HepG2 (cell line): Measurements from ENCODE around the gene OST4. TPM values are rescaled to one million over a fixed set of nuclear protein-coding genes. Genes with fewer than 3 reads are reported as not detected.

Experiments used
- ATAC-seq: fragments of 200-7000 bp; cut with Tn5 transposase; 3 replicates; pipeline ENCODE4 v1.9.1; 2020; ENCODE audit warnings: mild to moderate bottlenecking, moderate library complexity
- BruUV-seq: library from RNA; stranded (reverse); fragments of 400-500 nt; replicated peaks from 2 replicates; lab custom pipeline; 2021; lab: Mats Ljungman, UMichigan
- CTCF ChIA-PET: fragments of 300-600 bp; formaldehyde crosslinking; extraction: SDS; loops from one replicate; lab custom pipeline; 2021; ENCODE audit warnings: low total read pairs, inconsistent platforms, low intra/inter-chr PET ratio; lab: Yijun Ruan, JAX
- POLR2A ChIA-PET: fragments of 350-600 bp; sonication (Branson Sonifier 250); formaldehyde crosslinking; loops from one replicate; lab custom pipeline; 2020; ENCODE audit warnings: antibody characterized with exemption, inconsistent platforms; lab: Yijun Ruan, JAX
- DNase-seq: peaks from one replicate; pipeline ENCODE4 v3.0.0-alpha.2; 2015; ENCODE audit warnings: low spot score
- FAIRE-seq: peaks from 3 replicates; lab custom pipeline; 2011; peaks lifted over from hg19 to GRCh38; lab: Jason Lieb, UNC
- H2AFZ ChIP-seq: one replicate; pipeline ENCODE4 v1.6.1; 2011; ENCODE audit warnings: low read length, inconsistent platforms
- H3K27ac ChIP-seq: fragments of 300-600 bp; 3 replicates; pipeline ENCODE4 v1.8.0; 2011; ENCODE audit warnings: mixed run types, mild to moderate bottlenecking, mixed read lengths, low read length, inconsistent platforms; ENCODE audit not compliant: insufficient read depth; ENCODE audit errors: extremely low read length
- H3K27me3 ChIP-seq, 2 experiments: fragments of 200-600 bp in 1 of 2; 2 replicates in 1 of 2; 3 replicates in 1 of 2; pipeline versions ENCODE4 v1.6.0 to v1.8.0; 2011; ENCODE audit warnings: low read length in 2 of 2, mild to moderate bottlenecking in 2 of 2, moderate library complexity in 2 of 2, inconsistent platforms in 1 of 2; ENCODE audit not compliant: insufficient read depth in 2 of 2, control insufficient read depth in 1 of 2
- H3K36me3 ChIP-seq, 2 experiments: fragments of 200-600 bp in 1 of 2; replicated peaks in 1 of 2; 2 replicates in 1 of 2; 3 replicates in 1 of 2; pipeline versions ENCODE4 v1.5.1 to v1.8.0; 2011; ENCODE audit warnings: low read length in 2 of 2, inconsistent platforms in 1 of 2; ENCODE audit not compliant: insufficient read depth in 2 of 2, control insufficient read depth in 1 of 2
- H3K4me1 ChIP-seq: 2 replicates; pipeline ENCODE4 v1.5.1; 2012; ENCODE audit warnings: low read length, inconsistent platforms; ENCODE audit not compliant: insufficient read depth
- H3K4me2 ChIP-seq: 2 replicates; pipeline ENCODE4 v1.6.0; 2011; ENCODE audit warnings: low read depth, low read length, inconsistent platforms
- H3K4me3 ChIP-seq, 3 experiments: fragments of 200-600 bp in 1 of 3; sonication (generic), shearing (Covaris generic) in 1 of 3; replicated peaks in 1 of 3; 2 replicates each; pipeline ENCODE4 v1.5.1; 2011 to 2016; ENCODE audit warnings: low read length in 3 of 3, inconsistent platforms in 2 of 3, low read depth in 2 of 3, mild to moderate bottlenecking in 2 of 3, control low read depth in 1 of 3, mixed read lengths in 1 of 3; ENCODE audit not compliant: insufficient read depth in 1 of 3
- H3K79me2 ChIP-seq: one replicate; pipeline ENCODE4 v1.6.1; 2011; ENCODE audit warnings: low read length, inconsistent platforms; ENCODE audit not compliant: insufficient read depth
- H3K9ac ChIP-seq: 2 replicates; pipeline ENCODE4 v1.6.0; 2011; ENCODE audit warnings: mild to moderate bottlenecking, low read depth, low read length, inconsistent platforms; ENCODE audit not compliant: insufficient read depth
- H3K9me3 ChIP-seq: 2 replicates; pipeline ENCODE4 v1.5.1; 2012; ENCODE audit warnings: mild to moderate bottlenecking, low read length
- H4K20me1 ChIP-seq: 2 replicates; pipeline ENCODE4 v1.6.0; 2011; ENCODE audit warnings: inconsistent platforms, mild to moderate bottlenecking, low read length, moderate library complexity; ENCODE audit not compliant: insufficient read depth
- NFIC ChIP-seq: IDR thresholded peaks from 2 replicates; pipeline ENCODE4 v1.6.1; 2012; ENCODE audit warnings: mild to moderate bottlenecking, low read length, inconsistent platforms
- PHF20 ChIP-seq: sonication (generic); formaldehyde crosslinking; IDR thresholded peaks from 2 replicates; pipeline ENCODE4 v1.5.0; 2020; ENCODE audit warnings: mild to moderate bottlenecking, missing genetic modification reagents
- PHF21A ChIP-seq: sonication (generic); formaldehyde crosslinking; IDR thresholded peaks from 2 replicates; pipeline ENCODE4 v1.5.0; 2020; ENCODE audit warnings: mild to moderate bottlenecking, missing genetic modification reagents
- ZGPAT ChIP-seq: IDR thresholded peaks from 2 replicates; pipeline ENCODE4 v1.6.1; 2016; ENCODE audit warnings: mild to moderate bottlenecking
- ZNF124 ChIP-seq: sonication (generic); formaldehyde crosslinking; IDR thresholded peaks from 2 replicates; pipeline ENCODE4 v1.4.0; 2020; ENCODE audit warnings: missing genetic modification reagents
- ZNF7 ChIP-seq: IDR thresholded peaks from 2 replicates; pipeline ENCODE4 v1.6.1; 2016; ENCODE audit warnings: missing biosample characterization, missing genetic modification reagents
- WGBS: methylation state at CpG from one replicate; pipeline ENCODE4 v1.1.6; 2017; ENCODE audit warnings: low lambda C conversion rate; 5-methylcytosine and 5-hydroxymethylcytosine counted together
- in situ Hi-C: cut with HindIII; loops from 2 replicates; pipeline ENCODE4 v1.10.0; 2017; ENCODE audit warnings: low pct_unique_long_range_greater_than_20kb; ENCODE audit not compliant: extremely low pct_ligation_motif_present
- intact Hi-C: fragments of 100-400 bp; cut with micrococcal nuclease; formaldehyde crosslinking; loops from one replicate; pipeline ENCODE4 v1.10.0; 2022; ENCODE audit not compliant: unreplicated experiment
- polyA plus RNA-seq, 8 experiments: library from polyadenylated mRNA; depleted of rRNA in 3 of 8; stranded (reverse) in 7 of 8; unstranded in 1 of 8; fragments of >200 nt; fragmentation: Illumina TruSeq in 4 of 8; extraction: Trizol in 4 of 8; gene quantifications; 2 replicates each; pipeline versions ENCODE4 v1.2.1 to v1.2.3, GENCODE V29; 2011 to 2016; ENCODE audit warnings: low read depth in 4 of 8, missing spikeins in 1 of 8, mixed read lengths in 1 of 8; ENCODE audit not compliant: insufficient read depth in 1 of 8
- total RNA-seq, 5 experiments: library from RNA; depleted of rRNA; stranded (reverse); fragments of >200 nt; fragmentation: Illumina TruSeq; extraction: Trizol; gene quantifications; 2 replicates each; pipeline ENCODE4 v1.2.3, GENCODE V29; 2016; ENCODE audit warnings: low read depth in 1 of 5
- TF ChIP-seq, protein P1 (sequence below): sonication (generic); formaldehyde crosslinking; IDR thresholded peaks from 2 replicates; pipeline ENCODE4 v1.5.0; 2020; ENCODE audit warnings: mild to moderate bottlenecking, missing genetic modification reagents

The OST4 gene
- total and polyA plus RNA-seq, 2 of the 13 experiments (the other 11 are each of a cell fraction or from before 2014, with no cell fraction given): 498 to 584 TPM

- TF ChIP-seq, protein P1, sequence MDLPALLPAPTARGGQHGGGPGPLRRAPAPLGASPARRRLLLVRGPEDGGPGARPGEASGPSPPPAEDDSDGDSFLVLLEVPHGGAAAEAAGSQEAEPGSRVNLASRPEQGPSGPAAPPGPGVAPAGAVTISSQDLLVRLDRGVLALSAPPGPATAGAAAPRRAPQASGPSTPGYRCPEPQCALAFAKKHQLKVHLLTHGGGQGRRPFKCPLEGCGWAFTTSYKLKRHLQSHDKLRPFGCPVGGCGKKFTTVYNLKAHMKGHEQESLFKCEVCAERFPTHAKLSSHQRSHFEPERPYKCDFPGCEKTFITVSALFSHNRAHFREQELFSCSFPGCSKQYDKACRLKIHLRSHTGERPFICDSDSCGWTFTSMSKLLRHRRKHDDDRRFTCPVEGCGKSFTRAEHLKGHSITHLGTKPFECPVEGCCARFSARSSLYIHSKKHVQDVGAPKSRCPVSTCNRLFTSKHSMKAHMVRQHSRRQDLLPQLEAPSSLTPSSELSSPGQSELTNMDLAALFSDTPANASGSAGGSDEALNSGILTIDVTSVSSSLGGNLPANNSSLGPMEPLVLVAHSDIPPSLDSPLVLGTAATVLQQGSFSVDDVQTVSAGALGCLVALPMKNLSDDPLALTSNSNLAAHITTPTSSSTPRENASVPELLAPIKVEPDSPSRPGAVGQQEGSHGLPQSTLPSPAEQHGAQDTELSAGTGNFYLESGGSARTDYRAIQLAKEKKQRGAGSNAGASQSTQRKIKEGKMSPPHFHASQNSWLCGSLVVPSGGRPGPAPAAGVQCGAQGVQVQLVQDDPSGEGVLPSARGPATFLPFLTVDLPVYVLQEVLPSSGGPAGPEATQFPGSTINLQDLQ (CRISPR knock-in tag): no peak
Observed at GRCh38 chr2:27074738-27075565, 3.5 kb upstream of the OST4 start (continued).

- H2AFZ ChIP-seq: no peak overlapping the region
- WGBS: 23% methylated on average over 2 of the region's 2 CpGs
- in situ Hi-C loops: no loop called here
Observed at GRCh38 chr2:27073782-27074181, 2.3 kb upstream of the OST4 start.

More at GRCh38 chr2:27073782-27074181, 2.3 kb upstream of the OST4 start:
- POLR2A ChIA-PET: interaction anchor here (0.8 to 4.3 kb wide), 4 partner anchors 10 to 29 kb away, joined by 4 to 106 read pairs (median 29); partner anchors contain the start of genes AGBL5 and KHK
- Histone ChIP-seq H3K36me3 (peaks cover 7 to 11% of the 10 kb centered on the region in 2 experiments), H3K27me3 (peaks cover 0 to 16% of the 10 kb centered on the region in 2 experiments; a peak in 2 of 5 replicates), H3K9me3 (no peaks in the 10 kb centered on the region), H3K4me2 (peak overlapping the region; percentile 13), H3K79me2 (peaks cover 26% of the 10 kb centered on the region), H3K9ac (no peak overlapping the region), H3K4me1 (peaks cover 80% of the 10 kb centered on the region), H4K20me1 (no peaks in the 10 kb centered on the region), H3K27ac (no peak overlapping the region), H3K4me3 (no peak overlapping the region)
- no TSS peak for BruUV-seq
- no peak for ATAC-seq
- intact Hi-C loops: no loop called here
- CTCF ChIA-PET: no interaction called here
- no peak for DNase-seq
- TF ChIP-seq NFIC (no peak), ZNF124 (CRISPR knock-in tag) (no peak), PHF20 (0 out of 2 replicates have a peak, but pooled peaks have one; percentile 20), ZNF7 (CRISPR knock-in tag) (no peak), PHF21A (CRISPR knock-in tag) (0 out of 2 replicates have a peak, but pooled peaks have one; percentile 20), ZGPAT (CRISPR knock-in tag) (no peak)
- no peak for FAIRE-seq
